ENCODE data around the gene PLXNA3. TPM values are rescaled to one million over a fixed set of nuclear protein-coding genes. Genes with fewer than 3 reads are reported as not detected.
"Not testable (repeated sequence)": the region's sequence is repeated elsewhere in the genome, so short reads cannot be mapped to it uniquely, and the experiment has no call there.

The PLXNA3 gene
- total RNA-seq, 1 experiment from 2014 or later = 5.4 TPM

- peak; percentile 79 for DNase-seq (ENCODE audit: low read depth)
Measured at GRCh38 chrX:154478728-154479622, 20.9 kb downstream of the PLXNA3 start, which contains the start of gene LAGE3. Gene LAGE3, minus strand, starts transcription at chrX:154479281. Its CDS starts 366 bp downstream, at chrX:154478915.

GRCh38 chrX:154481195-154481594 lies 23.1 kb downstream of the PLXNA3 start:
- no peak for DNase-seq (ENCODE audit: low read depth)

DNA sequence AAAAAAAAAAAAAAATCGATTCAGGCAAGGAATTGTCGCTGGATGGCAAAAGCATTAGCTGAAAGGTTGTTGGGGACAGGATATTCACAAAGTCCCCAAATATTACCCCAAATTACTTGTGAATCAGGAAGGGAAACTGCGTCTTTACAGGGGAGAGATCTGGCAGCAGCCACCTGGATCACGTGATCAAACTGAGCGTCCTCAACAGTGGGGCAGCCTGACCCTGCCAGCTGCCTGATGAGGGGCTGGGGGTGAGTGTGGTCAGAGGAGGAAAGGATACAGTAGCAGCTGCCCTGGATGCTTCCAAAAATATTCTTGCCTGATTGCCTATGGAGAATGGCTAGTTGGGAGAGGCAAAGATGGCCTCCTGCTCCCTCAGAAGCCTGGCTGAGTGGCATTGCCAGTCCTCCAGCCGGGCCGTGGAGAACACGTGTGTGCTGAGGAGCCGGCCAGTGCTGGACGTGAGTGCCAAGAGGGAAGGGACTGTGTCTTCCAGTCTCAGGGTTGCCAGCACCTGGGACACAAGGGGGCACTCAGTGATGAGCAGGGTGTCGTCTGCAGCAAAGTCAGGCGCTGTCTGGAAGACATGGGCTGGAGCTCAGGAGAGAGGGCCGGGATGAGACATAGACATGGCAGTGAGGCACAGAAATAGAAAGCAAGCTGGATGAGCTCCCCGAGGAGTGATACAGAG lies 24.0 kb downstream of the PLXNA3 start:
- no peak for DNase-seq (ENCODE audit: low read depth)

DNA sequence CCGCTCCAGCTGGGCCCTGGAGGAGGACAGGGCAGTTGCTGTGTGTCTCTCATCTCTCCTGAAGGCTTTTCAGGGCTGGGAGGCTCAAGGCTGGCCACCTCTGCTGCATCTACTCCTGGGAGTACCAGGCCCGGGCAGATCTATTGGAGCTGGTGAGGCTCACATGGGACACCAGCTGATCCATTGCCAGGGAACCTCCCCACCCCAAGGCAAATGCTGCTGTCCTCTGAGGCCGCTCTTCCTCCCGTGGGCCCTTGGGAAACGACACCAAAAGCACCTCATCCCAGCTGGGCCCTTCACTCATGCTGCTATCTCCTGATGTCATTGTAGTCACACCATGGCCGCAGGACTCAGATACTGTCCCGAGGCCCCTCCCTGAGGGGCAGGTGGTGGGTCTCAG lies 24.7 kb downstream of the PLXNA3 start:
- no peak for DNase-seq (ENCODE audit: low read depth)

- no peak for DNase-seq (ENCODE audit: low read depth)
Measured at GRCh38 chrX:154483325-154483724, 25.2 kb downstream of the PLXNA3 start.

DNA sequence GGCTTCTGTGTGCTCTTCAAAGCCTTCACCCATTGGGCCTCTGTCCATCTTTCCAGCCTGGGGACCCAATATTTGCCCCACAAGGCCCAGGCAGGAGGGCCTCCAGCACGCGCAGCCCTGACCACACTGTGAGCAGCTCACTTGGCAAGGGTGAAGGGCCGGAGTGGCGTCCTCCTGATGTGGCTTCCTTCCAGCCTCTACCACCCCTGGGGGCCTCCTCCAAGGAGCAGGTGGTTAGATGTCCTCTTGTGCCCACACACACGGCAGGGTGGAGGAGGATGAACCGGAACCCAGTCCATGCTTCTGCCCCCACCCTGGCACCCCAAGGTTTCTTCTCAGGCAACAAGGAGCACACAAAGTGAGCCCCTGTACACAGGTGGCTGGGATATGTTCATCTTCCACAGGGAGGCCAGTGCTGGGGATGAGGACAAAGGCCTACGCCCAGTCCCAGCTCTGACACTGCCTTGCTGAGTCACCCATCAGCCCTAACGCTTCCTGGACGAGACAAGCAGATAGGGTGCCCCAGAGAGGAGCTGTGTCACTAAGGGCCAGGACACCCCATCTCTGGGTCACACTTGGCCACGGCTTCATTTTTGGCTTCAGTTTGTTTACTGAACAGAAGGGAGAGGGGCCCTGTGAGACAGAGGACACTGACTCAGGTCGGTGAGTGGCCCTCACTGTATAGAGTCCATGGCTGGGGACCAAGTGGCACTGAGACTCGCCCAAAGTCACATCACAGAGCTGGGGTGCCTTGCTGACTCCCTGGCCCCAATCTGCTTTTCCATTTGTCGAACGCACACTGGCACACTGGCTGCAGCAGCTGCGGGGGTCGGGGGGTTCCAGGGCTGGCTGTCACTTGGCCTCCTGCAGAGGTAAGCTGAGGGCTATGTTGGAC lies 26.4 kb downstream of the PLXNA3 start:
- peak; percentile 31 for DNase-seq (ENCODE audit: low read depth)

GRCh38 chrX:154485150-154486051 lies 27.3 kb downstream of the PLXNA3 start:
- DNase-seq (ENCODE audit: low read depth) = no peak

DNA sequence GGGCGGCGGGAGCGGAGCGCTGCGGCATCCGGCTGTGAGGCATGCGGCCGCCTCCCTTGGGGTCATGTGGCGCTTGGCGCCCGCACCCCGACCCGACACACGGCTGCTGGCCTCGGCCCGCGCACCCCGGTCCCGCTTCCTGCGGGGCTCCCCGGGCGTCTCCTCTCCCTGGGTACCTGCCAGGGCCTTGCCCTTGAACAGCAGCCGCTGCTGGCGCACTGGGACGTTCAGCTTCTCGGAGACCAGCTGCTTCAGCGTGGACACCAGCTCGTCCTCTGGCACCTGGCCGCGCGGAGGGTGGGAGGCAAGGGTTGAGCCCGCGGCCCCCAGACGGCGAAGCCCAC lies 27.9 kb downstream of the PLXNA3 start:
- no peak for DNase-seq (ENCODE audit: low read depth)

GRCh38 chrX:154486396-154487207 lies 28.5 kb downstream of the PLXNA3 start, which contains the start of gene UBL4A:
Gene UBL4A, minus strand, starts transcription at chrX:154486615. Its CDS starts 31 bp downstream, at chrX:154486584.
- DNase-seq (ENCODE audit: low read depth) = peak; percentile 62

DNA sequence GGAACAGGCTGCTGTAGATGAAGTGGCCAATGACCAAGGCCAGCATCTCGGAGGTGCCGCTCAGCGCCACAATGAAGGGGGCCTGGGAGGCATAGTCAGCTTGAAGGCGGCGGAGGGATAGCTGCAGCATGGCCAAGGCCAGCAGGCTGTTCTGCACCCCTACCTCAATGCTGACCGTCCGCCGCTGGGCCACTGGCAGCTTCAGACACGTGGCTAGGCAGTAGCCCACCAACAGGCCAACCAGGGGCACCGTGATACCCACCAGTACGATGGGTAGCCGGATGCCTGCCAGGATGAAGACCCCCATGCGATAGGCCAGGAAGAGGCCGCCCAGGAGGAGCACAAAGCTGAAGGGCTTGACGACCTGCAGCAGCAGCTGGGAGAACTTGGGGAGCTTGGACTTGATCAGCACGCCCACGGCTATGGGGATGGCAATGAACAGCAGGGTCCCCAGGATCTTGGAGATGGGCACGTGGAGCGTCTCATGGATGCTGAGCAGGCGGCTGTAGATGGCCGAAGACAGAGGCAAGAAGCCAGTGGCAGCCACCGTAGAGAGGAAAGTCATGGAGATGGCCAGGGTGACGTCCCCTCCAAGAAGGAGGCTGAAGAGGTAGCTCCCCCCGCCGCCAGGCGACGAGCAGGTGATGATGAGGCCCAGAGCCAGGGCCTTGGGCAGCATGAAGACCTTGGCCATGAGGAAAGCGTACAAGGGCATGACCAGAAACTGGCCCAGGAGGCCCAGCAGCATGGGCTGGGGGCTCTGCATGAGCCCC lies 29.6 kb downstream of the PLXNA3 start:
- no peak for DNase-seq (ENCODE audit: low read depth)

DNA sequence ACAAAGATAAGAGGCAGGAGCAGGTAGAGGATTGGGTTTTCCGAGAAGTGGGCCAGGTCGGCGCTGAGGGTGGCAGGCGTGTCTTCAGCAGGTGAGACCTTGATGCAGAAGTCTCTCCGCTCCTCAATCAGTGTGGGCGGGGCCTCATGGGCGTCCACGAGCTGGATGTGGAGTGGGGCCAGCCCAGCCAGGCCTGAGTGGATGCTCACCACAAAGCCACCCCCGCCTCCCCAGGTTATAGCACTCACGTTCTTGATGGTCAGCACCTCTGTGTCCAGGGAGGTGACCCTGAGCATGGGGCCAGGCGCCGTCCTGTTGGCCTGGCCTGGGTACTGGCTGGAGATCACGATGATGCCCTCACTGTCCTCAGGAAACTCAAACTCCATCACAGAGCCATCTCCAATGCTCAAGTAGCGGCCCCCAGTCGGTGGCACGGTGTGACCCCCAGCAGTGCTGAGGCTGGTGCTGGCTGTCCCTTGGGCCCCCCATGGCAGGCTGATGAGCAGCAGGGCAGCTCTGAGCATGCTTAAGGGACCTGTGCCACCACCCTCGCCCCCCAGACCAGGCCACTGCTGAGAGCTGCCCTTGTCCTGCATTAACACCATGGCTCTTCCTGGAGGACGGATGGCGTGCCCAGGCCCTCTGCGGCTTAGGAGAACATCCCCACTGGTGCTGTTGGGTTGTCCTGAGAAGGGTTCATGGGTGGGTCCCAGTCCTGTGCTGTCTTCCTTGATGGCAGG lies 30.4 kb downstream of the PLXNA3 start:
- no peak for DNase-seq (ENCODE audit: low read depth)

DNA sequence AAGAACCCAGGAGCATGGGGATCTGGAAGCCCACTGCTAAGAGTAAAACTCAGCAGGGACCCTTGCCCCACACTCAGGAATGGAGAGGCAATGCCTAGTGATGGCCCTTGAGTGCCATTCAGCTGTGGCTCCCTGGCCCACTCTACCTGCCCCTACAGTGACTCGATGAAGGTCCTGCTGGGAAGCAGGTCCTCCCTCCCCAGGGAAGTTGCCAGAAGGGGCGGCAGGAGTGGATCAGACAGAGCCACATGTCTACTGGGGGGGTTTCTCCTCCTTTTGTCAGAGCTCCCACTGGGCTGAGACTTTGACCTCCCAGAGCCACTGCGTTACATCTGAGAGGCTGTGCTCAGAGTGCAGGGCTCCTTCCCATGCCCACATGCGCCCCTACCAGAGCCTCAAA lies 31.1 kb downstream of the PLXNA3 start:
- DNase-seq (ENCODE audit: low read depth) = no peak

DNA sequence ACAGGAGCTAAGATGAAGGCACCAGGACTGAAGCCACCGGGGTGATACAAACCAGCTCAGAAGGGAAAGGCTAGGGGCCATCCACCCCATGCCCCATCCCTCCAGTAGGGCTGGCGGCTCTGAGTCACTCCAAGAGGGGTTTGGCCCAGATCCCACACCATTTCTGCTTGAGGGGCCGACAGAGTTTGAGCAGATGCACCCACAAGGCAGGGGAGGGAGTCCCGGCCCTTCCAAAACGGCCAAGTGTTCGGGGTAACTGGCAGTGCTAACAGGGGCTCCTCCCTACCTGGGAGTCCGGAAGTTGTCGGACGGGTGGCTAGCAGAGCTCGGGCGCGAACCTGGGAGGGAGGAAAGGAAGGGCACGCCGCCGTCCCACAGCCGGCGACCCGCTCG lies 31.9 kb downstream of the PLXNA3 start:
- peak; percentile 74 for DNase-seq (ENCODE audit: low read depth)

- DNase-seq (ENCODE audit: low read depth) = peak; percentile 90
Measured at GRCh38 chrX:154490414-154491083, 32.5 kb downstream of the PLXNA3 start, which contains the start of gene SLC10A3. Gene SLC10A3, minus strand, starts transcription at chrX:154490629. Its CDS starts 1,689 bp downstream, at chrX:154488940.

GRCh38 chrX:154494715-154495114 lies 36.6 kb downstream of the PLXNA3 start:
- no peak for DNase-seq (ENCODE audit: low read depth)

GRCh38 chrX:154495472-154495922 lies 37.4 kb downstream of the PLXNA3 start:
- no peak for DNase-seq (ENCODE audit: low read depth)

DNA sequence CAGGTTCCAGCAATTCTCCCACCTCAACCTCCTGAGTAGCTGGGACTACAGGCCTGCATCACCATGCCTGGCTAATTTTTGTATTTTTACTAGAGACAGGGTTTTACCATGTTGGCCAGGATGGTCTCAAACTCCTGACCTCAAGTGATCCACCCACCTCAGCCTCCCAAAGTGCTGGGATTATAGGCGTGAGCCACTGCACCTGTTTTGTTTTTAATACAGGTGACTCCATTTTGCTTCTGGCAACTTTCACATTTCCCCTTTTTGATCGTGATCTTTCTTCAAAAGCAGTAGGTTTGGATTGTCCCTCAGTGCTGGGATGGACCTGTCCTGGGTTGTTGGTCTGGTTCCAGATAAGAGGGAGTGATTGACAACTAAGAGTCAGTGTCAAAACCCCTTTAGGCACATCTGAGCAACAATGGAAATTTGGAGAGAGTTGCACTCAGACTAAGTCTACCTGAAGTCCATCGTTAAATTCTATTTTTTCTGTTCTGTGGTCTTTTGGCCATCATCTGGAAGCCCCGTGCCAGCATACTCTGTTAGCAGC lies 38.6 kb downstream of the PLXNA3 start:
- DNase-seq (ENCODE audit: low read depth) = not testable (repeated sequence)

Data from RPMI7951 (cell line).